ENCODE data around the gene SORCS1. TPM values are rescaled to one million over a fixed set of nuclear protein-coding genes. Genes with fewer than 3 reads are reported as not detected.

SORCS1 gene
- total and polyA plus RNA-seq, 2 of the 8 experiments (the other 6 are each of a cell fraction or from before 2014, with no cell fraction given) = 4.1 to 4.6 TPM

DNA sequence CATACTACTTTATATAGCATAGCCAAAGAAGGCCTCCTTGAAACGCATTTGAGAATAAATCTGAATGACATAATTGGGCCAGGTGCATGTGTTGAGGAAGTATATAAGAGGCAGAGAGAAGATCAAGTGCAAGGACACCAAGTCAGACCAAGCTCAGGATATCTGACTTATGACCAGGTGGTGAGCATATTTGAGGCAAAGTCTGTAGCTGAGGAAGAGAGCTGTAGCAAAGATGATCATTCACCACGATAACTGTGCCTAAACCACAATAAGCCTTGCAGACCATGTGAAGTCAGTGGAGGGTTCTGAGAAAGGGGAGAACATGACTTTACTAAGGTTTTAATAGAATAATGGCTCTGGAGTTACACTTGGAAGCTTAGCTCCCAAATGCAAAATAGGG lies 292.3 kb downstream of the SORCS1 start:
- Histone ChIP-seq H3K56ac (replicated peaks; ENCODE audit: insufficient read length, low read depth, low read length) (no peak overlapping the region), H2AFZ (ENCODE audit: low read length) (no peak overlapping the region), H2BK15ac (ENCODE audit: low read length) (no peak overlapping the region), H3K79me2 (ENCODE audit: control insufficient read depth in 1 of 2, insufficient read depth in 2 of 2, low read length in 2 of 2) (no peaks in the 10 kb centered on the region), H3K4me3 (ENCODE audit: extremely low read depth in 1 of 4, insufficient read depth in 2 of 4, low read depth in 3 of 4, low read length in 4 of 4) (no peak overlapping the region), H4K5ac (ENCODE audit: insufficient read length, low read depth, low read length) (no peak overlapping the region), H3K27ac (ENCODE audit: low read depth, low read length) (no peak overlapping the region), H3K9me3 (ENCODE audit: insufficient read depth in 2 of 2, low read depth in 1 of 2, low read length in 1 of 2) (peaks cover 0 to 4% of the 10 kb centered on the region in 2 experiments; a peak in 1 of 4 replicates), H3K14ac (ENCODE audit: insufficient read length) (no peak overlapping the region), H2BK20ac (ENCODE audit: low read length) (no peak overlapping the region), H3K4me2 (ENCODE audit: insufficient read depth in 1 of 2, low read depth in 2 of 2, low read length in 2 of 2) (no peak overlapping the region), H4K91ac (replicated peaks; ENCODE audit: insufficient read length, low read length) (no peak overlapping the region), H4K8ac (ENCODE audit: extremely low read depth, insufficient read depth, low read length) (no peak overlapping the region), H3K23ac (ENCODE audit: insufficient read length) (no peak overlapping the region), H3K27me3 (replicated peaks in 1 of 4; ENCODE audit: control insufficient read depth in 3 of 4, extremely low read depth in 1 of 4, insufficient read depth in 3 of 4, low read length in 3 of 4) (no peaks in the 10 kb centered on the region), H3K23me2 (ENCODE audit: low read depth, low read length) (no peaks in the 10 kb centered on the region), H3K9ac (replicated peaks in 1 of 4; ENCODE audit: extremely low read depth in 1 of 4, low read depth in 3 of 4, low read length in 3 of 4) (no peak overlapping the region), H2BK5ac (ENCODE audit: low read depth, low read length) (no peak overlapping the region), H2BK12ac (ENCODE audit: low read depth, low read length) (no peak overlapping the region), H2AK5ac (ENCODE audit: low read depth, low read length) (no peak overlapping the region), H2BK120ac (replicated peaks; ENCODE audit: low read depth, low read length) (no peak overlapping the region), H4K20me1 (replicated peaks in 1 of 2; ENCODE audit: control insufficient read depth in 1 of 2, insufficient read depth in 2 of 2, low read length in 2 of 2) (no peaks in the 10 kb centered on the region), H3K4me1 (replicated peaks in 1 of 4; ENCODE audit: control insufficient read depth in 3 of 4, insufficient read depth in 4 of 4, low read length in 3 of 4) (no peaks in the 10 kb centered on the region), H3K18ac (ENCODE audit: extremely low read depth, low read length) (no peak overlapping the region), H3K79me1 (ENCODE audit: low read depth, low read length) (no peaks in the 10 kb centered on the region), H3K4ac (replicated peaks; ENCODE audit: insufficient read length, low read depth, low read length) (no peak overlapping the region), H3K36me3 (ENCODE audit: control insufficient read depth in 2 of 4, insufficient read depth in 4 of 4, low read length in 3 of 4) (no peaks in the 10 kb centered on the region)
- 95% methylated on average over 2 of the region's 2 CpGs; no CpG with 5 or more reads in 1 of the 2 experiments for WGBS, 2 experiments (ENCODE audit: extremely low coverage in 1 of 2, insufficient coverage in 1 of 2, insufficient read length in 1 of 2, insufficient replicate concordance in 2 of 2, low coverage in 1 of 2, low lambda C conversion rate in 2 of 2, missing lambda C conversion rate in 1 of 2)
- POLR2A ChIA-PET (ENCODE audit: partially characterized antibody) = interaction anchor here (1.1 kb wide), 1 partner anchor 12 kb away, joined by 3 read pairs; no protein-coding TSS in a partner anchor
- no peak for DNase-seq (ENCODE audit: low read depth in 1 of 2, low spot score in 2 of 2)
- no peak for FAIRE-seq
- no peak for TF ChIP-seq BRCA1 (IDR thresholded peaks at IDR 0.05; ENCODE audit: low read depth, low read length)
- TF ChIP-seq NANOG (IDR thresholded peaks at IDR 0.05; ENCODE audit: insufficient read depth, low read depth, low read length, poor library complexity, severe bottlenecking) = no peak
- no peak for TF ChIP-seq POLR2AphosphoS5 (IDR thresholded peaks at IDR 0.05; ENCODE audit: low read depth, low read length)
- CTCF ChIA-PET (ENCODE audit: partially characterized antibody) = interaction anchor here (1.1 kb wide), 1 partner anchor 10 kb away, joined by 3 read pairs; no protein-coding TSS in a partner anchor
